ENCODE measurements around the gene FOXP4.

The FOXP4 gene

DNA sequence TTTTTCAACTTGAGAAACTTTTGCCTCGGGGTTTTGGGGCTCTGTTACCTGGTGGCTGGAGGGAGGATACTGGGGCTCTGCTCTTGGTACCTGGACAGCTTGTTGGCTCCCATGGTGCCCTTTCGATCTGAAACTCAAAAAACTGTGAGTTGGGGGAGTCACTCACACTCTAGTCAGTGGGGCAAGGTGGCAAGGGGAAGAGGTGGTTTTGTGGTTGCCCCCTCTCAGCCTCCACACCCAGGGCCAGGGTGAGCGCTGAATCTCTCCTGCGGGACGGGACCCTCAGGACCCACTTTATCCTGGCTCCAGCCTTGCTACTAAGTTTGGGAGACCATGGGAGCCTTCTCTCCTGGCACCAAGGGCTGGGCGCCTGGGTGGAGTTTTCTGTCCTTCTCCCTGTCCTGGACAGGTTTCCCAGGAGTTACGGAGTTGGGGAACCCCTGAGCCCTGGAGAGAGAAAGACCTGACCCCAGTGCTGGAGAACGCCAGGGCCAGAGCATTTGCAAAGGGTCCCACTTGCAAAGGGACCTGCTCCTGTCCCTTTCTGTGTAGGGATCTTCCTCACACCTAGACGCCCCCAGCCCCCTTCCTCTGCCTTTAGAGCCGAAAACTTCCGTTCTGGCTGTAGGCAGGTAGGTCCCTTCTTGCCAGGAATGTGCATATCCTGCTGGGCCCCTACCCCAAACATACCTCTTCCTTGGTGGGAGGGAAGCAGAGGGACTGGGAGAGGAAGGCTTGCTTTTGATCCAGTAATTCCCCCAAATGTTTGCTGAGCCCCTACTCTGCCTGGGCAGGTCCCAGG is 2.9 kb downstream of the FOXP4 start:
- no peak for DNase-seq

DNA sequence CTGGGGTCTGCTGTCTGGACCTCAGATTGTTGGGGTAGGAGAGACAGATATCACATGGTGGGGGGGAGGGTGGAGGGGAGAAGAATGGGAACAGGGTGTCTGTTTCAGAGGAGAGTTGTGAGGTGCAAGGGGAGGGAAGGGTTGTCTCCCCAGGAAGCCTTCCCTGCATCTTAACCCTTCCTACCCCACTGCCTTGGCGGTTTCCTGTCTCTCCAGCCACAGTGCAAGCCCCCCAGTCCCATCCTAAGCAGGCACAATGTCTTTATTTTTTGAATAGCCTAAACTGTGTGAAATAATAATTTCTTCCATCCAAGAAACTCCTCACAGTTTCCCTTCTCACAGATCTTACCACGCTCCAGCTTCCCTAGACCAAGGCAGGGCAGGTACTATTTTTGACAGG is 3.5 kb downstream of the FOXP4 start:
- DNase-seq = no peak

DNA sequence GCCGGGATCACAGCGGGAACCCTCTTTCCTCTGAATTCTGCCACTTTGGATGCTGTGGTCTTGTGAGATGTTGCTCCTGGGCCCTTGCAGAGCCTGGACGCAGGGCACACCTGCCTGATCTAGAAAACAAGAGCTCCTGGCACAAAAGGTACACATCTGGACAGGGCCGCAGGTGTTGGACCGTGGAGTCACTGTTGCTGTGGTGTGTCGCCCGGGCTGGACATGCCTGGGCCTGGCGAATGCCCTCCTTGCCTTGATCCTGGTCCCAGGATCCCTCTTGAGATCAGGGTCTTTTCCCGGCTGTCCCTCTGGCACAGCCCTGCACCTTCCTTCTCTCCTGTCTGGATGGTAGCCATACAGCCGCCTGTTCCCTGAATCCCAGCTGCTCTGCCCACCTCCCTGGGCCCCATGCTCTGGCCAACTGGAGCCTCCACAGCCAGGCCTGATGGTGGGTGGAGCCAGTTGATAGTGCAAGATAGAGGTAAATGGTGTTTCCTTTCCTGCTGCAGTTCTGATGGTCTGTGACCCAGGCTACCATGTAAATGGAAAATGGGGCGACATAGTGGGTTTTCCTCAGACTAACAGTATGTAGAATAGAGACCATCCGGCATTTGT is 5.0 kb downstream of the FOXP4 start:
- no peak for DNase-seq

DNA sequence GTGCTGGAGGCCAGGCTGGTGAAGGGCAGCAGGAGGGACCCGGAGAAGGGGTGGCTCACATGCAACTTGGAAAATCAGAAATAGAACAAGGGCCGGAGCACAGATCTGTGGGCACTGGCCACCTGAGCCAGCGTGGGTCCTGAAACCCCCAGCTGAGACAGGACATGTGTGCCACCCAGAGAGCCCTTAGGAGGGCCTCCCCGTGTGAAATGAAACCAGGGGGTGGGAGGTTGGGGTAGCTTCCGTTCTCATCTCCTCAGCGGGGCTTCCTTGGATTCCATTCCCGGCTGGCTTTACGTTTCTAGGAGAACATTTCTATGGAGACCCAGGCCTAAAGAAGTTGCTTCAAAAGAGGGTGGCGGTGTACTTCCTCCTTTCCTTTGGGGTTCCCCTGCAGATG is 5.7 kb downstream of the FOXP4 start:
- DNase-seq = no peak

DNA sequence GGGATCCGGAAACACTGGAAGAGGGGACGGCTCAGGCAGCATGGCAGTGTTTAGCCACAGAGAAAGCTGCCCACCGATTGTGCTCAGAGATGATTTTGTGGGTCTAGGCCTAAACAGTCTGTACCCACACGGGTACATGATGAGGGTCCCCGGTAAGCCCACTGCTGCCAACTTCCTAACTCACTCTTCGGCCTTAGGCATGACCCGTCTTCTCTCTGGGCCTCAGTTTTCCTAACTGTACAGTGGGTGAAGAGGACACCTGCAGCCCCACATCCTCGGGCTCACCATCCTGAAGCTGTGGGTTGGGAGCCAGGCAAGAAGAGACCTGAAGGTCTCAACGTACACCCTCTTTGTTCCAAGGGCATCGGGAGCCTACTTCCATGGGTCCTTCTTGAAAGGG is 6.5 kb downstream of the FOXP4 start:
- DNase-seq = no peak

DNA sequence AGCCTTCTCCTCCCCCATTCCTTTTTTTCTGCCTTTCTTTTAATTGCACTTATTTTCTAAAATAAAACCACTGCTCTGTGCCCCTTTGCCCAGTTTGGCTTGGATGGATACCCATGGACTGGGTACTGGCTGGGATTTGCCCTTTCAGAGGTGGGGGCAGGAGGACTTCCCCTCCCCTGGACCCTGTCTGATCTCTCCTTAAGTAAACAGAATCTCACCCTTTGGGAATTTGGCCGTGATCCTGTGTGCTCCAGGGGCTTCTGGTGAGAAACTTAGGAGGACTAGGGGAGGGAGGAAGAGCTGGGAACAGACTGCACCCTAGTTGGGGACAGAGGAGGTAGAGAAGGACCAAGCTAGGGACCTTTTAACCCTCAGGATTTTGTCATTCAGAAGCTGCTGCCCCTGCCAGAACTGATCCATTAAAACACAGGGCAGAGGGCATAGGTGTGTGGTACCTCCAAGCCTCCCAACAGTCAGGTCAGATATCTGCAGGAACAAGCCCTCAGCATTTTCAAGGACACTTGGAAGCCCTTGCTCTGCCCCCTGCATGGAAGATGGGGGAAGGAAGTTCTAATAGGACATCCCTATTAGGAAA is 7.3 kb downstream of the FOXP4 start:
- DNase-seq = no peak

DNA sequence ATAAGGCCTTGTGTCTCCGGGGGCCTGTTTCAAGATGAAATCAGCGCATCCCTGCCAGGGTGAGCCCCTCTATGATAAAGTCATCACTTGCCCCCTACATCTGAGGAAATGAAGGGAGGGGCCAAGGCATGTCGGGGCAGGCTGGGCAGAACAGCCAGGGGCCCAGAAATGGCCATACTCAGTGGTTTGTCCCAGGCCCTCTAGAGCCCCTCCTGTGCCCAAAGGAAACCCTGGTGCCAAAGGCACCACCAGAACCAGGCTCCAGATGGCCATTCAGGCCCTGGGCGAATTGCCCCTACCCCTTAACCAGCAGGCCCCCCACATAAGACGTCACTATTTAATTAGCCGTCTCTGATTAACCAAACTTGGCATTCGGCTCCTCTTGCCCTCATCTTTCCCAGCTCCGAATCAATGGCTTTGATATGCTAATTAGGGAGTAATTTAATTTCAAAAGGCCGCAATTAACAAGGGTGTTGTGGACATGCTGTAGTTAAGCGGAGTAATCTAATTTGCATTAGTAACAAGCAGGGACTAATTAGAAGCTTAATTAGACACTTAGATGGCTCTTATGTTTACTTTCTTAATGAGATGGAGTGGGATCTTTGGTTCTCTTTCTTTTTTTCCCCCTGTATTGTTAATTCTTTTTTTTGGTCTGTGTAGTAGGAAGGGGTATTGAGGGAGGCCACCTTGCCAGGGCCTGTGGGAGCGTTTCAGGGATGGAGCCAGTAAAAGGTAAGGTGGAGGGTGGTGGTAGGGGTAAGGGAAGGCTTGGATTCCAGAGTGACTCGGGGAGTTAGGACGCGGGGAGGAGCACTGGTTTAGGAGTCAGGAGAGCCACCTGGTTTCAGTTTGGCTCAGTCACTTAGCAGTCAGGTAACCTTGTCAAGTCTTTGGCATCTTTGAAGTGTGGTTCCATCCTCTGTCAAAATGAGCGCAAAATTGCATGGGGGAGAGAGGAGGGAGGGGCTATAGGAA is 9.4 kb downstream of the FOXP4 start:
- no peak for DNase-seq

DNA sequence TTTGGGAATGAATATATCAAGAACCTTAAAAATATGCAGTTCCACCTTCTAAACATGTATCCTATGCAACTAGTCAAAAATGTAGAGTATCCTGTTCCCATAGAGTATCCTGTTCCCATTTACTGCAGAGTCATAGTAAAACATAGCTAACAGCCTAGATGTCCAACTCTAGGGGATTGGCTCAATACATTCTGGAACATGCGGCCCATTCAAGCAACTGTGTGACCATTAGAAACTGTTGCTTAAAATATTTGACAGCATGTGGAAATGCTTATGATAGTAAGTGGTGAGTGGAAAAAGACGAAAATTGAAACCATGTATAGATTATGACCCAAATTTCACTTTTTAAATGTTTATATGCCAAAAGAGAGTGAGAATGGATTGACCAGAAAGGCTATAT is 11.2 kb downstream of the FOXP4 start:
- DNase-seq = no peak

DNA sequence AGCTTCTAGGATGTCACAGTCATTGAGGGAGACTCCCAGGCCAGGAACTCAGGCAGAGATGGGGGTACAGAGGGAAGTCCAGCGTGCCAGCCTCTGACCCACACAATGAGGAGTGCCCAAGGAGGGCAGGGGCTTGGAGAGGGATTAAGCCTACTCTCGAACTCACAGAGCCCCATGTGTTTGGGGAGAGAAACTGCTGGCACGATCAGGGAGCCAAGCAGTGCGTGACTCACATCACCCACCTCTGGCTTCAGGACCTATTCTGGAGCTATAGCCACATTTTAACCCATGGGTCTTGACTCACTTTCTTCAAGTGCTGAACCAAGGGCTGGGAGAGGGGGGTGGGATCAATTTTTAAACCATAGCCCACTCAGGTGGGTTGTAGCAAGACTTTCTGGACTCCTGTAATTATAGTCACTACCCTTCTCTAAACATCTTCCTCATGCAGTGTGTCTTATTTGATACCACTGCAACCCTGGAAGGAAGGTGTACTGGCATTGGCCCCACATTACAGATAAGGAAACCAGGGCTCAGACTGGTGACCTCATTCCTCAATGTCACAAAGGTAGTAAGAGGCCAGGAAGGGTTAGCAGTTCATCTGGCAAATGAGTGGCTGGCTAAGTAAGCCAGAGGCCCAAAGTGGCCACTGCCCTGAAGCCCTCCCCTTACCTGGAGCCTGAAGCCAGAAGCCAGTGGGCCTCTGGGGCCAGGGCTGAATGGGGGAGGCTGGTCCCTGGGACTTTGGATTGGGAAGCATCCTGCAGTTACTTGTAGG is 12.0 kb downstream of the FOXP4 start:
- DNase-seq = no peak

DNA sequence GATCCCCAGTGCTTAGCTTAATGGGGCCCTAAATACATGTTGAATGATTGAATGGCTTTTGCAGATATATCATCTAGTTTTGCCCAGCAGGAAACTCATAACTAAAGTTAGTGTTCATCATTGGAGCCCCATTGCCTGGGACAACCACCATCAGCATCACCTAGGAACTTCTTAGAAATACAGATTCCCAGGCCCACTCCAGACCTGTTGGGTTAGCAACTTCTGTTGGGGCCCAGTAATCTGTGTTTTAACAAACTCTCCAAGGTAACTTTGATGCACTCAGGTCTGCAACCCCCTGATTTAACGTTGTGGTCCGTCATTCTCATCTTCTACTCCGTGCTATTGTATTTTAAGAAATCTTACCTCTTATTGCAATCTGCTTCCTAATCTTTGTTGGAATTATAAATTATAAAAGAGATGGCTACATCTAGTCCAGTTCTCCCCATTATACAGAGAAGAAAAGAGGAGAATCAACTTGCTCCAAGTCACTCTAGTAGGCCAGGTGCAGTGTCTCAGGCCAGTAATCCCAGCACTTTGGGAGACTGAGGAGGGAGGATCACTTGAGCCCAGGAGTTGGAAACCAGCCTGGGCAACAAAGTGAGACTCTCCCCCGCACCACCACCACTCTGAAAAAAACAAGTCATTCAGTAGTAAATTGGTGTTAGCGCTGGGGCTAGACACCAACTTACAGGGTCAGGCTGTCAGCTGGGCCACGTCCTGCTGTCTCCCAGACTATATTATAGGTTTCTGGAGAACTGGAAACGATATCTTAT is 13.7 kb downstream of the FOXP4 start:
- DNase-seq = no peak

DNA sequence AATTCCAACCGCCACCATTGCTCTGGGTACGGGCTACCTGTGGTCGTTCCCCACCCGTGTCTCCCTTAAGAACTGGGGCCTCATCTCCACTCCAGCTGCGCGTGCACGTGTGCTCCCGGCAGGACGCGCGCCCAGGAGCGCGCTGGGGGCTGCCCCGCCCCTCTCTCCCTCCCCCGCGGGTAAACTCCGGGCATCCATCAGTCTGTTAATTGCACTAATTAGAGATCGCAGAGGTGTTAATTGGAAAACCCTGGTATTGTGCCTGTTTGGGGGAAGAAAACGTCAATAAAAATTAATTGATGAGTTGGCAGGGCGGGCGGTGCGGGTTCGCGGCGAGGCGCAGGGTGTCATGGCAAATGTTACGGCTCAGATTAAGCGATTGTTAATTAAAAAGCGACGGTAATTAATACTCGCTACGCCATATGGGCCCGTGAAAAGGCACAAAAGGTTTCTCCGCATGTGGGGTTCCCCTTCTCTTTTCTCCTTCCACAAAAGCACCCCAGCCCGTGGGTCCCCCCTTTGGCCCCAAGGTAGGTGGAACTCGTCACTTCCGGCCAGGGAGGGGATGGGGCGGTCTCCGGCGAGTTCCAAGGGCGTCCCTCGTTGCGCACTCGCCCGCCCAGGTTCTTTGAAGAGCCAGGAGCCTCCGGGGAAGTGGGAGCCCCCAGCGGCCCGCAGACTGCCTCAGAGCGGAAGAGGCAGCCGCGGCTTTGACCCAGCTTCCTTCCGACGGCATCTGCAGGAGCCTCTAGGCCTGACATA is 14.4 kb downstream of the FOXP4 start:
- peak; percentile 72 for DNase-seq

DNA sequence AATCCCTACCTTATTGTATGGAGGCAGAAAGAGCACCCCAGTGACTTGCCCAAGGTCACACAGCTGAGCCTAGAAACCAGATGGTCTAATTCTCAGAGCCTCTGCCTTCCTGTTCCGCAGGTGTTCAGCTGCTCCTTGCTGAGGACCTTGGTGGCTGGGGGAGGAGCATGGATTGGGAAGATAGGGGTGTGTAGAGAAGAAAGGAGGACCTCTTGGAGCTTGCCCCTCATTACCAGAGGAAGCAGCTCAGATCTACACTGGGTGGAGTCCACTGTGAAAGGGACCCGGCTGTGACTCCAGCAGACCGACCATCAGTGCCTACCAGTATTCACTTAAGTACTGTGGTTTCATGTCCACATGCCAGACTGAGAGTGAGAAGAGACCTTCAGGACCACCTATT is 15.2 kb downstream of the FOXP4 start:
- no peak for DNase-seq

DNA sequence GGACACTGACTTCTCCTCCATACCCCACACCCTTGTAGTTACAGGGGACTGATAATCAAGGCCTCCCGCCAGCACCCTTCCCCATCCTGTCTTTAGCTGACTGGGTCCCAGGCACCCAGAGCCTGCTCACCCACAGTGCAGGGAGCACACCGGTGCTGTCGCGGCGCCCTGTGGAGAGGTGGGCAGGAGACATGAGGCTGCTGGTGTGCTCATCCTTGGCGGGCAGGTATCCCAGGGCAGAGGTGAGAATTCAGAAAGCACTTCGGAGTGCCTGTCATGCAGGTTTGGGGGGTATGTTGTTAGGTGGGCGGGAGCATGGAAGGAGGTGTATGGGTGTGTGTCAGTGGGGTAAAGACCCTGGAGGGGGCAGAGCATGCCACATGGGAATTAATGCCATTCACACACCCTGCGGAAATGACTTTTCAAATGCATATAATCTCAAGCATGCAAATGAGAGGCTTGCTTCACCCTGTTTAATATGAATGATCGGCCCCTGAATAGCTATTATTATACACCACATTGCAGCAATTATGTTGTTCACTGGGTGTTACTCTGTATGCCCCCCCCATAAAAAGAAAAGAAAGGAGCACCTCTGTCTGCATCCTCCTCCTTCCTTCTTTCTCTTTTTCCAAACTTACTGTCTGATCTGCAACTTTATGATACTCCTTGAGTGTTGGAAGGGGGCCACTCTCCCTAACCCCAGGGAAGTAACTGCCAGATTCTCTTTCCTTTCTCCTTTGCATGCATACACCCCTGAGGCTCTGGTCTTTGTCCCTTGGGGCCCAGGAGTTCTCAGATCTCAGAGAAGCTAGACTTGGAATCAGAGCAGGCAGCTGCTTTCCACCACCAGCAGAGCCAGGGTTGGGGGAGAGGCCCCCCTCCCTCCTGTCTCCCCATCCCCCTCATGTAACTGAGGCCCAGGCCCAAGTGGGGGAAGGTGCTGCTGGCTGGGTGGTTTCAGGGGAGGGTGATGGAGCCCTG is 16.0 kb downstream of the FOXP4 start:
- no peak for DNase-seq

DNA sequence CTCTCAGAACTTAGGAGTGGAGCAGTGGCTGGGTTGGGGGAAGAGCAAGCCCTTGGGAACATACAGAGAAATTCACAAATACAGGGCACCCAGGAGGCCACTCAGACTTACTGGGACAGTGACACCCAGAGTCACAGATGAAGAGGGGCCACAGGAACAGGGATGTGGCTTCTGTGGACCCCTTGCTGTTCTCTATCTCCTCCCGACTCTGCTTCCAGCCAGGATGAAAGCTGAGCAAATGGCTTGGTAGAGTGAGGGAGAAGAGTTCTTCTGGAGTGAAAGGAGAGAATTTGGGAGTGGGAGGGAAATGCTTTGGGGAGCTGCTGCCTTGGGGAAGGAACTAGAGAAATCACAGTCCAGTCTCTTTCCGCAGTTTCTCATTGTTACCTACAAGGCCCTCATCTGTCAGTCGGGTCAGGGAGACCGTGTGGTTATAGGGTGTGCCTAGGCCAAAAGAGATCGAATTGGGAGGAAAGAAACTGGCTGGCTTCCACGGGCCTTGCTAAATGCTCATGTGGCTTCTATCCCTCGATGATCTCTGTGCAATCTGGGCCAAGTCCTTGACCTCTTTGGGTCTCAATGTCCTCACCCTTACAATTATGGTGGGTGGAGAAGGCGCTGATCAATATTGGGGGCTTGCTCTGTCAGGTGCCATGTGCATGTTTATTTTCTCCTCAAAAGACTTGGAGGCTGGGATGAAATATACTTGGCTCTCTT is 17.0 kb downstream of the FOXP4 start:
- DNase-seq = no peak

DNA sequence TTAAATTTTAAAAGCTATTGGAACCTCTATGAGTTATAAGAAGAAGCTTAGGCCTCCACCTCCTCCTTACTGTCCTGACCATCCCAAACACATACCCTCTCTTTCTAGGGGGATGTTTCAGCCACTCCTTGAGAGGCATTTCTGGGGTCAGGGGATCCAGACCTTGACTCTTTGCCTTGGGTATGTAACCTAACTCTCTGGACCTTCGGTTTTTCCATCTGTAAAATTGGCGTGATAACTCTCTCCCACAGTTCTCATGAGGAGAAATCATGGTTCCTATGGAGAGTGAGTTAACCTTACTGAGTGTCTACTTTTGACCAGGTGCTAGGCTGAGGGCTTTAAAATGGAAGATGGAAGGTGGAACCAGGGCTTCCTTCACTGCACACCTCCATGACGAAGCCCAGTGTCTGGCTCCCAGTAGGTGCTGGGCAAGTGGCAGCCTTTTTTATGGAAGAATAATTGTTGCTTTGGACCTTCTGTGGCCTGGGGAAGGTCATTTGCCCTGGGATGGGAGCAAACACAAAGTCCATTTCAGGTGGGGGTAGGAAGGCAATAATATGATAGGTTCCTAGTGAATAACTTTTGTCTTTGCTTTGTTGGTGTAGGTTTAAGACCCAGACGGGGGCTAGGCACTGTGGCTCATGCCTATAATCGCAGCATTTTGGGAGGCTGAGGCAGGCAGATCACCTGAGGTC is 18.4 kb downstream of the FOXP4 start:
- DNase-seq = no peak

DNA sequence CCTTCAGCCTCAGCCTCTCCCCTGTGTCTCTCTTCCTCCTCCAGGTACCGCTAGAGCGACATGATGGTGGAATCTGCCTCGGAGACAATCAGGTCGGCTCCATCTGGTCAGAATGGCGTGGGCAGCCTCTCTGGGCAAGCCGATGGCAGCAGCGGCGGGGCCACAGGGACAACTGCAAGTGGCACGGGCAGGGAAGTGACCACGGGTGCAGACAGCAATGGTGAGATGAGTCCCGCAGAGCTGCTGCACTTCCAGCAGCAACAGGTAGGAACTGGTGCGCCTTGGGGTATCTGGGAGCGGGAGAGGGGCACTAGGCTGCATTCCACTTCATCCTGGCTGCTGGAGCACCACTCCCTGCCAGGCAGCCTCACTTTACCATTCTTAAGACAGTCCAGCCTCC is 19.5 kb downstream of the FOXP4 start:
- no peak for DNase-seq

DNA sequence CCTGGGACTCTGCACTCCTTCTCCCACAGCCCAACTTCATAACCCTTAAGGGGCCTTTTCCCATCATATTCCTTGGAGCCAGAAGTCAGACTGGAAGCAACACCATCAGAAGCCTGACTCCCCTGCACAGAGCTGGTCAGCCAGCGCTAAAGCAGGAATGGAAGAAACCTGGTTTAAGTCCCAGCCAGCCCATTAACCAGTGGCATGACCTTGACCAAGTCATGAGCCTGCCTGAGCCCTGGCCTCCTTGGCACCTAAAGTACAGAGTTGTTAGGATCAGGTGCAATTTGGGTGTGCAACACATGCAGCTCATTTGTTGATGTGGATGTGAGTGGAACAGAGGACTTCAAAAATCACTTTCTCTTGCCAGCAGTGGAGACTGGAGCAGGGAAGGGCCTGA is 20.8 kb downstream of the FOXP4 start:
- no peak for DNase-seq

DNA sequence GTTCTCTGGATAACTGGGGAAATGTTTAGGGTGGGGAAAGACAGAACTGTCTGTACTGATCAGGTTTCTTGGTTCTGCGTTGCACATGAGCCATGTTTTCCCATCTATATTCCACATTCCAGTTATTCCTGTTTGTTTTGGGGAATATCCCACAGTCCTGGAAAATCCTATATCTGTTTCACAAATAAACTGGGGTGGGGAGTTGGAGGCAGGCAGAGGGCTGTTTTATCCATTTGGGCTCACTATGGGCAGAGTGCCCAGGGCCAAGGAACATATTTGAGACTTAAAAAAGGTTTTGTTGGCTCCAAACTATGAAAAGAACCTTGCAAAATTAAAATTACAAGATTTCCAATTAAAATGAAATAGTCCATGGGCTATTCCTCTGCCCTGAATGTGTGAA is 21.5 kb downstream of the FOXP4 start:
- no peak for DNase-seq

All from hematopoietic multipotent progenitor cell treated with erythropoietin and hydrocortisone succinate and interleukin-3 and kit ligand, for 8 days (in vitro differentiated cells).